ENCODE results near the gene RAB3GAP1.

- TF ChIP-seq GATA2 (IDR thresholded peaks at IDR 0.05; ENCODE audit: low read depth, low read length) (no peak), GATA3 (IDR thresholded peaks at IDR 0.05; ENCODE audit: low read depth, low read length) (no peak)
Measured at GRCh38 chr2:135002836-135003235, 49.3 kb upstream of the RAB3GAP1 start.

Data from SH-SY5Y (cell line).